DMS53 treated with DMSO at 0.1 percent for 48 hours (cell line): Measurements from ENCODE around the gene EPHA1.
A peak's percentile ranks its signal among the peaks of the same experiment; 100 is the strongest.
"Not testable (repeated sequence)": the region's sequence is repeated elsewhere in the genome, so short reads cannot be mapped to it uniquely, and the experiment has no call there.

ENCODE experiments used
- DNase-seq: peaks from one replicate; lab custom pipeline; 2025; ENCODE audit not compliant: unreplicated experiment; lab: John Stamatoyannopoulos, UW

The EPHA1 gene

GRCh38 chr7:143406002-143406357, 2.7 kb downstream of the EPHA1 start:
- no peak for DNase-seq

- no peak for DNase-seq
These were observed 3.3 kb downstream of the EPHA1 start for GRCh38 chr7:143405173-143406001.

- DNase-seq: not testable (repeated sequence)
These were observed 6.4 kb downstream of the EPHA1 start for GRCh38 chr7:143402233-143402632.

- DNase-seq: no peak
These were observed 7.4 kb downstream of the EPHA1 start for GRCh38 chr7:143401265-143401664.

GRCh38 chr7:143399642-143400041, 9.0 kb downstream of the EPHA1 start:
- DNase-seq: no peak

GRCh38 chr7:143399151-143399550, 9.5 kb downstream of the EPHA1 start:
- no peak for DNase-seq

GRCh38 chr7:143398616-143399015, 10.0 kb downstream of the EPHA1 start:
- DNase-seq: no peak

GRCh38 chr7:143397710-143398530, 10.7 kb downstream of the EPHA1 start:
- DNase-seq: no peak

- DNase-seq: no peak
These were observed 11.8 kb downstream of the EPHA1 start for GRCh38 chr7:143396625-143397556.

- no peak for DNase-seq
These were observed 12.5 kb downstream of the EPHA1 start for GRCh38 chr7:143396182-143396581.

- peak; percentile 43 for DNase-seq
These were observed 13.2 kb downstream of the EPHA1 start for GRCh38 chr7:143395187-143396149.

- DNase-seq: no peak
These were observed 13.9 kb downstream of the EPHA1 start for GRCh38 chr7:143394777-143395176.

- DNase-seq: no peak
These were observed 14.6 kb downstream of the EPHA1 start for GRCh38 chr7:143394068-143394467.

GRCh38 chr7:143393267-143394041, 15.2 kb downstream of the EPHA1 start:
- DNase-seq: no peak

GRCh38 chr7:143392875-143393266, 15.8 kb downstream of the EPHA1 start:
- no peak for DNase-seq

GRCh38 chr7:143392427-143392826, 16.2 kb downstream of the EPHA1 start:
- DNase-seq: not testable (repeated sequence)

- DNase-seq: no peak
These were observed 16.9 kb downstream of the EPHA1 start for GRCh38 chr7:143391462-143392404.

GRCh38 chr7:143390773-143391317, 17.8 kb downstream of the EPHA1 start:
- DNase-seq: no peak
